Esophagus muscularis mucosa (tissue), 4 donors: ENCODE results near the gene PTCHD1.

Experiments used
- CTCF ChIP-seq, 3 experiments: fragments of 200-600 bp in 2 of 3; fragments of 450-650 bp in 1 of 3; sonication (generic) in 2 of 3; IDR thresholded peaks; one replicate each; pipeline ENCODE4 v1.5.1; 2017 to 2019; ENCODE audit warnings: antibody characterized with exemption in 3 of 3, mild to moderate bottlenecking in 2 of 3, moderate library complexity in 1 of 3
- EP300 ChIP-seq: sonication (generic); formaldehyde crosslinking; IDR thresholded peaks from one replicate; pipeline ENCODE4 v1.6.1; 2017; ENCODE audit warnings: antibody characterized with exemption
- POLR2A ChIP-seq: fragments of 450-650 bp; IDR thresholded peaks from one replicate; pipeline ENCODE4 v1.6.1; 2017; ENCODE audit warnings: antibody characterized with exemption, moderate library complexity, mild to moderate bottlenecking, low read depth
- POLR2AphosphoS5 ChIP-seq, 2 donors: sonication (generic); formaldehyde crosslinking; IDR thresholded peaks; one replicate each; pipeline ENCODE4 v1.6.1; 2017; ENCODE audit warnings: antibody characterized with exemption in 2 of 2

GRCh38 chrX:23374291-23374690 lies 39.6 kb downstream of the PTCHD1 start:
- TF ChIP-seq CTCF (IDR thresholded peaks at IDR 0.05) (no peak), POLR2A (no peak), EP300 (no peak), POLR2AphosphoS5 (IDR thresholded peaks at IDR 0.05) (no peak)
